ENCODE results near the gene CRACR2B.

Gene CRACR2B

GRCh38 chr11:854601-855329 lies 27.0 kb downstream of the CRACR2B start:
- H3K27ac ChIP-seq (ENCODE audit: low read depth, low read length) = no peak overlapping the region
- no peaks in the 10 kb centered on the region for H3K9me3 ChIP-seq (ENCODE audit: control insufficient read depth in 1 of 2, low read length in 2 of 2)
- peaks cover 0 to 6% of the 10 kb centered on the region in 2 donors for H3K4me1 ChIP-seq (ENCODE audit: control insufficient read depth in 1 of 2, insufficient read depth in 2 of 2, low read length in 2 of 2)
- H3K9ac ChIP-seq (ENCODE audit: low read depth in 1 of 2, low read length in 2 of 2) = no peak overlapping the region
- H3K4me3 ChIP-seq (ENCODE audit: low read depth in 1 of 2, low read length in 2 of 2) = no peak overlapping the region
- H3K27me3 ChIP-seq (ENCODE audit: control insufficient read depth in 1 of 2, insufficient read depth in 2 of 2, low read length in 2 of 2) = peaks cover 10 to 14% of the 10 kb centered on the region in 2 donors
- H3K36me3 ChIP-seq (ENCODE audit: control insufficient read depth in 1 of 2, insufficient read depth in 2 of 2, low read length in 2 of 2) = no peaks in the 10 kb centered on the region

- peaks cover 10 to 11% of the 10 kb centered on the region in 2 donors for H3K27me3 ChIP-seq (ENCODE audit: control insufficient read depth in 1 of 2, insufficient read depth in 2 of 2, low read length in 2 of 2)
- H3K36me3 ChIP-seq (ENCODE audit: control insufficient read depth in 1 of 2, insufficient read depth in 2 of 2, low read length in 2 of 2) = no peaks in the 10 kb centered on the region
- no peak overlapping the region for H3K9ac ChIP-seq (ENCODE audit: low read depth in 1 of 2, low read length in 2 of 2)
- no peak overlapping the region for H3K27ac ChIP-seq (ENCODE audit: low read depth, low read length)
- no peaks in the 10 kb centered on the region for H3K9me3 ChIP-seq (ENCODE audit: control insufficient read depth in 1 of 2, low read length in 2 of 2)
- H3K4me1 ChIP-seq (ENCODE audit: control insufficient read depth in 1 of 2, insufficient read depth in 2 of 2, low read length in 2 of 2) = peaks cover 0 to 8% of the 10 kb centered on the region in 2 donors
- no peak overlapping the region for H3K4me3 ChIP-seq (ENCODE audit: low read depth in 1 of 2, low read length in 2 of 2)
These were observed 27.6 kb downstream of the CRACR2B start for GRCh38 chr11:855330-855674.

- Histone ChIP-seq H3K4me3 (ENCODE audit: low read depth in 1 of 2, low read length in 2 of 2) (no peak overlapping the region), H3K9ac (ENCODE audit: low read depth in 1 of 2, low read length in 2 of 2) (no peak overlapping the region), H3K36me3 (ENCODE audit: control insufficient read depth in 1 of 2, insufficient read depth in 2 of 2, low read length in 2 of 2) (no peaks in the 10 kb centered on the region), H3K27me3 (ENCODE audit: control insufficient read depth in 1 of 2, insufficient read depth in 2 of 2, low read length in 2 of 2) (peaks cover 5 to 6% of the 10 kb centered on the region in 2 donors), H3K4me1 (ENCODE audit: control insufficient read depth in 1 of 2, insufficient read depth in 2 of 2, low read length in 2 of 2) (peaks cover 0 to 8% of the 10 kb centered on the region in 2 donors), H3K27ac (ENCODE audit: low read depth, low read length) (no peak overlapping the region), H3K9me3 (ENCODE audit: control insufficient read depth in 1 of 2, low read length in 2 of 2) (no peaks in the 10 kb centered on the region)
These were observed 28.1 kb downstream of the CRACR2B start for GRCh38 chr11:855796-856195.

GRCh38 chr11:856397-856796 lies 28.7 kb downstream of the CRACR2B start:
- peaks cover 0 to 8% of the 10 kb centered on the region in 2 donors for H3K4me1 ChIP-seq (ENCODE audit: control insufficient read depth in 1 of 2, insufficient read depth in 2 of 2, low read length in 2 of 2)
- H3K36me3 ChIP-seq (ENCODE audit: control insufficient read depth in 1 of 2, insufficient read depth in 2 of 2, low read length in 2 of 2) = no peaks in the 10 kb centered on the region
- peaks cover 0 to 2% of the 10 kb centered on the region in 2 donors for H3K27me3 ChIP-seq (ENCODE audit: control insufficient read depth in 1 of 2, insufficient read depth in 2 of 2, low read length in 2 of 2)
- no peaks in the 10 kb centered on the region for H3K9me3 ChIP-seq (ENCODE audit: control insufficient read depth in 1 of 2, low read length in 2 of 2)
- no peak overlapping the region for H3K9ac ChIP-seq (ENCODE audit: low read depth in 1 of 2, low read length in 2 of 2)
- H3K27ac ChIP-seq (ENCODE audit: low read depth, low read length) = no peak overlapping the region
- no peak overlapping the region for H3K4me3 ChIP-seq (ENCODE audit: low read depth in 1 of 2, low read length in 2 of 2)

- no peak overlapping the region for H3K27ac ChIP-seq (ENCODE audit: low read depth, low read length)
- H3K4me1 ChIP-seq (ENCODE audit: control insufficient read depth in 1 of 2, insufficient read depth in 2 of 2, low read length in 2 of 2) = peaks cover 0 to 16% of the 10 kb centered on the region in 2 donors
- H3K4me3 ChIP-seq (ENCODE audit: low read depth in 1 of 2, low read length in 2 of 2) = no peak overlapping the region
- H3K9me3 ChIP-seq (ENCODE audit: control insufficient read depth in 1 of 2, low read length in 2 of 2) = no peaks in the 10 kb centered on the region
- H3K9ac ChIP-seq (ENCODE audit: low read depth in 1 of 2, low read length in 2 of 2) = no peak overlapping the region
- H3K36me3 ChIP-seq (ENCODE audit: control insufficient read depth in 1 of 2, insufficient read depth in 2 of 2, low read length in 2 of 2) = no peaks in the 10 kb centered on the region
- H3K27me3 ChIP-seq (ENCODE audit: control insufficient read depth in 1 of 2, insufficient read depth in 2 of 2, low read length in 2 of 2) = peaks cover 11 to 12% of the 10 kb centered on the region in 2 donors
These were observed 30.5 kb downstream of the CRACR2B start for GRCh38 chr11:858053-858761.

GRCh38 chr11:858762-859339 lies 31.1 kb downstream of the CRACR2B start:
- Histone ChIP-seq H3K27ac (ENCODE audit: low read depth, low read length) (no peak overlapping the region), H3K9ac (ENCODE audit: low read depth in 1 of 2, low read length in 2 of 2) (no peak overlapping the region), H3K4me3 (ENCODE audit: low read depth in 1 of 2, low read length in 2 of 2) (no peak overlapping the region), H3K9me3 (ENCODE audit: control insufficient read depth in 1 of 2, low read length in 2 of 2) (no peaks in the 10 kb centered on the region), H3K27me3 (ENCODE audit: control insufficient read depth in 1 of 2, insufficient read depth in 2 of 2, low read length in 2 of 2) (peaks cover 11 to 18% of the 10 kb centered on the region in 2 donors), H3K4me1 (ENCODE audit: control insufficient read depth in 1 of 2, insufficient read depth in 2 of 2, low read length in 2 of 2) (peaks cover 0 to 16% of the 10 kb centered on the region in 2 donors), H3K36me3 (ENCODE audit: control insufficient read depth in 1 of 2, insufficient read depth in 2 of 2, low read length in 2 of 2) (no peaks in the 10 kb centered on the region)

- Histone ChIP-seq H3K4me3 (ENCODE audit: low read depth in 1 of 2, low read length in 2 of 2) (peak overlapping the region in 1 of 2 donors; percentile 32), H3K4me1 (ENCODE audit: control insufficient read depth in 1 of 2, insufficient read depth in 2 of 2, low read length in 2 of 2) (peaks cover 0 to 16% of the 10 kb centered on the region in 2 donors), H3K36me3 (ENCODE audit: control insufficient read depth in 1 of 2, insufficient read depth in 2 of 2, low read length in 2 of 2) (no peaks in the 10 kb centered on the region), H3K9me3 (ENCODE audit: control insufficient read depth in 1 of 2, low read length in 2 of 2) (no peaks in the 10 kb centered on the region), H3K27ac (ENCODE audit: low read depth, low read length) (no peak overlapping the region), H3K9ac (ENCODE audit: low read depth in 1 of 2, low read length in 2 of 2) (no peak overlapping the region), H3K27me3 (ENCODE audit: control insufficient read depth in 1 of 2, insufficient read depth in 2 of 2, low read length in 2 of 2) (peaks cover 11 to 22% of the 10 kb centered on the region in 2 donors)
These were observed 31.8 kb downstream of the CRACR2B start for GRCh38 chr11:859394-860131.

- Histone ChIP-seq H3K27me3 (ENCODE audit: control insufficient read depth in 1 of 2, insufficient read depth in 2 of 2, low read length in 2 of 2) (peaks cover 11 to 22% of the 10 kb centered on the region in 2 donors), H3K9ac (ENCODE audit: low read depth in 1 of 2, low read length in 2 of 2) (no peak overlapping the region), H3K27ac (ENCODE audit: low read depth, low read length) (no peak overlapping the region), H3K9me3 (ENCODE audit: control insufficient read depth in 1 of 2, low read length in 2 of 2) (no peaks in the 10 kb centered on the region), H3K4me3 (ENCODE audit: low read depth in 1 of 2, low read length in 2 of 2) (no peak overlapping the region), H3K36me3 (ENCODE audit: control insufficient read depth in 1 of 2, insufficient read depth in 2 of 2, low read length in 2 of 2) (no peaks in the 10 kb centered on the region), H3K4me1 (ENCODE audit: control insufficient read depth in 1 of 2, insufficient read depth in 2 of 2, low read length in 2 of 2) (peaks cover 0 to 16% of the 10 kb centered on the region in 2 donors)
These were observed 32.8 kb downstream of the CRACR2B start for GRCh38 chr11:860234-861104.

- Histone ChIP-seq H3K27me3 (ENCODE audit: control insufficient read depth in 1 of 2, insufficient read depth in 2 of 2, low read length in 2 of 2) (peaks cover 11 to 22% of the 10 kb centered on the region in 2 donors), H3K4me3 (ENCODE audit: low read depth in 1 of 2, low read length in 2 of 2) (no peak overlapping the region), H3K9me3 (ENCODE audit: control insufficient read depth in 1 of 2, low read length in 2 of 2) (no peaks in the 10 kb centered on the region), H3K36me3 (ENCODE audit: control insufficient read depth in 1 of 2, insufficient read depth in 2 of 2, low read length in 2 of 2) (no peaks in the 10 kb centered on the region), H3K27ac (ENCODE audit: low read depth, low read length) (no peak overlapping the region), H3K9ac (ENCODE audit: low read depth in 1 of 2, low read length in 2 of 2) (no peak overlapping the region), H3K4me1 (ENCODE audit: control insufficient read depth in 1 of 2, insufficient read depth in 2 of 2, low read length in 2 of 2) (peaks cover 0 to 16% of the 10 kb centered on the region in 2 donors)
These were observed 33.4 kb downstream of the CRACR2B start for GRCh38 chr11:861105-861479.

Data from duodenal mucosa (tissue), 2 donors.